HG03060 (cell line): ENCODE data around the gene CAPN15.
"Not testable (repeated sequence)": the region's sequence is repeated elsewhere in the genome, so short reads cannot be mapped to it uniquely, and the experiment has no call there.

Experiments
- ATAC-seq: cut with Tn5 transposase; IDR thresholded peaks from one replicate; pipeline ENCODE4 v1.9.1; 2021; ENCODE audit warnings: low read depth, moderate number of reproducible peaks; ENCODE audit not compliant: unreplicated experiment

CAPN15 gene

DNA sequence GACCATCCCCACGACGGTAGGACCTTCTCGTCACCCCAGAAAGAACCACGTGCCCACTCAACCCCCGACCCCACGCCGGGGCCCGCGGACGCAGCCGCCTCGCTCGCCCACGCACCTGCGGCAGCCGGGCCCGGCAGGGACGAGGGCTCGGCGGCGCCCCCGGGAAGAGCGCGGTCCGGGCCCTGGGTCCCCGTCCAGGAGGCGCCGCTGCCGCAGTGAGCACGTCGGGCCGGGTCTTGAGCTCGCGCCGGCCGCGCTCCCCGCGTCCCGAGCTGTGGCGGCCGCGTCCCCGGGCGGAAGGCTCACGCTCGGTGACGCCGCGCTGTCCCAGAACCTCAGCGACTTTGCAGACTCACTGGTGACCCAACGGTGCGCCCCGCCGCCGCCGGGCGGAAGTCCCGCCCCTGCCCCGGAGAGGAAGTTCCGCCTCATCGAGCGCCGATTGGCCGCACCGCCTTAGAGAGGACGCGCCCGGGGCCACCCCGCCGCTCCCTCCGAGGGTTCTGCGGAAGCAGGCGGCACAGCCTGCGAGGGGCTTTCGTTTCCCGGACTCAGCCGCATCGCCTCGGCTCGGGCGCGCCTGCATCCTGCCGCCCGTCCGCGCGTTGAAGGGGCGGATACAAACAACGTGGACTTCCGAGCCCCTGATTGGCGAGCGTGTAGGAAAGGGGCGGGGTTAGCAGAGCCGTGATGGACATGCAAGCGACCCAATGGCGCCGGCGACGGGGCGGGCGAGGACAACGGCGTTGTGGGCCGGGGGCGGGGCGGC lies 61.6 kb downstream of the CAPN15 start:
- ATAC-seq = peak; percentile 45

DNA sequence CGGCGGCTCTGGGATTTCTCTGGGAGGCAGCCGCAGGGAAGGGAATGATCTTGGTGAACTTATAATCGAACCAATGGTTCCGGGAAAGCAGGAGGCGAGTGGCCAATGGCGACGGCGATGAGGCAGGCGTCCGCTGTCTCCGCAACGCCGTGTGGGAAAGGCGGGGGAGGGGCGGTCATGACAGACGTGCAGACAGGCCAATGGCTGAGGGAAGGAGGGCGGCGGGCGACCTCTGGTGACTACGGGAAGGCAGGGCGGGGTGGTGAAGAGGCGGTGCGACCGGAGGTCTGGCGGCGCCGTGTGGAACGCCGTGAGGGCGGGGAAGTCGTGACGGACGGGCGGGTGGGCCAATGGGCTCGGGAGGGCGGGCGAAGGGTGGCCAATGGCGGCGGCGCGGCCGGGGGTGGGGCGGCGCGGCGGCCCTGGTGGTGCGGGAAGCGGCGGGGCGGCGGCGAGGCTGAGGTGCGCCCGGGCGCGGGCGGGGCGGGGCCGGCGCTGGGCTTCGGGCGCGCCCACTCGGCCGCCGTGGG lies 62.2 kb downstream of the CAPN15 start, which contains the start of gene RAB40C:
Gene RAB40C (plus strand): TSS at position 409 of the 530 bp plus-strand sequence. CDS start 226 bp downstream, outside the sequence.
- peak; percentile 49 for ATAC-seq

DNA sequence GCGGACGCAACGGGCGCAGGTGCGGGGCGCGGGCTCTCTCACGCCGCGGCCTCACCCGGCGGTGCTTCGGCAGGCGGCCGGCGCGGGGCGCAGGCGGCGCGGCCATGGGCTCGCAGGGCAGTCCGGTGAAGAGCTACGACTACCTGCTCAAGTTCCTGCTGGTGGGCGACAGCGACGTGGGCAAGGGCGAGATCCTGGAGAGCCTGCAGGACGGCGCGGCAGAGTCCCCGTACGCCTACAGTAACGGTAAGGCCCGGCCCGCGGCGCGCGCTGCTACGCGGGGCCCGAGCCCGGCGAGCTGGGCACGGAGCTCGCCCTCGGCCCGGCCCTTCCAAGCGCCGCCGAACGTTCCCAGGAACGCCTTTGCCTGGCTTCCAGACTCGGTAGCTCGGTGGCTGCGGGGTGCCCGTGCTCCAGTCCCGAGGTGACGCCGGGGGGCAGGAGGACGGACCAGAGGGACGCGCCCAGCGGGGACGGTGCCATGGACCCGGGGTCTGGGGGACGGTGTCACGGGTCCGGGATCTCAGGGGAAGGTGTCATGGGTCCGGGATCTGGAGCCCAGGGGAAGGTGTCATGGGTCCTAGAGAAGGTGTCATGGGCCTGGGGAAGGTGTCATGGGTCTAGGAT lies 62.8 kb downstream of the CAPN15 start:
- ATAC-seq = peak; percentile 0

- ATAC-seq = no peak
These were observed 63.3 kb downstream of the CAPN15 start for GRCh38 chr16:590815-591200.

GRCh38 chr16:591231-591630 lies 63.7 kb downstream of the CAPN15 start:
- no peak for ATAC-seq

DNA sequence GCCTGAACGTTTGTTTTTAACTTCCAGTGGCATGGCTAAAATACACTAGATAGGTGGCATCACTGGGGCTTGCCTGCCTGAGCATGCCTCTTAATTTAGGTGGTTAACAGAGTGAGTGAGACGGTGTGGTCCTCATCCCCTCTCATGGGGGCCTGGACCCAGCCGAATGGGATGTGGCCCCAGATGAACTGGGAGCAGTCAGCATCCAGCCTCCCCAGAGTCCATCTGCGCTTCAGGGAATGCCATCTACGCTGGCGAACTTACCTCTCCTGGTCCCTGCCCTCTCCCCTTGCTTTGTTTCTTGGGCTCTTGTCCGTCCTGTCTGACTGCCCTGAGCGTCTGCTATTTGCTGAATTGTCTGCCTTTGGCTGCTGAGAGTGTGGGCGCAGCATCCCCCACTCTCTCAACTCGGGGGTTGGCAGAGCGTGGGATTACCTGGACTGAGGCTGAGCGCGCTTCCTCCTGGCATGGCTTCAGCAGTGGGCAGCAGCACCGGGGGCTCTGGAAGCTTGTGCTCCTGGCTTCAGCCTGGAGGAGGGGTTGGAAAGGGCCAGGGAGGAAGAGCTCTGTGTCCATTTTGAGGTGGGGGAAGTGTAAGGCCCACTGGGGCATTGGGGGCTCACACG lies 64.5 kb downstream of the CAPN15 start:
- no peak for ATAC-seq

- no peak for ATAC-seq
These were observed 65.2 kb downstream of the CAPN15 start for GRCh38 chr16:592518-593306.

- no peak for ATAC-seq
These were observed 65.9 kb downstream of the CAPN15 start for GRCh38 chr16:593406-593805.

DNA sequence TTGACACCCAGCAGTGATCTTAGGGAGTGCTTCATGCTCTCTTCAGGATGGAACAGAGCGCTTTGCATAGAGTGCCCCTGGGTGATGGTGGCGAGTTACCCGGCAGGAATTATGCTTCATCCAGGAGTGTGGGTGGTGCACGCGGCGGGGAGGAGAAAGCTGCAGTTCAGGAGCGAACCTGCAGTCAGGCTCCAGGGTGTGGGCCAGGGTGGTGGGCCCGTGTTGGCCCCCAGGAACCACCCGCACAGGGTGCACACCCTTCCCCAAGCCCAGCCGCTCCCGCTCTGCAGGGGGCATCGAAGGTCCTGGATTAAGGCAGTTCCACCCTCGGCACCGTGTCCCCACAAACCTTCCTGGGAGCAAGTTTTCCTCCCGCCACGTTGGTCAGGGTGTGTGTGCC lies 66.3 kb downstream of the CAPN15 start:
- ATAC-seq = no peak

DNA sequence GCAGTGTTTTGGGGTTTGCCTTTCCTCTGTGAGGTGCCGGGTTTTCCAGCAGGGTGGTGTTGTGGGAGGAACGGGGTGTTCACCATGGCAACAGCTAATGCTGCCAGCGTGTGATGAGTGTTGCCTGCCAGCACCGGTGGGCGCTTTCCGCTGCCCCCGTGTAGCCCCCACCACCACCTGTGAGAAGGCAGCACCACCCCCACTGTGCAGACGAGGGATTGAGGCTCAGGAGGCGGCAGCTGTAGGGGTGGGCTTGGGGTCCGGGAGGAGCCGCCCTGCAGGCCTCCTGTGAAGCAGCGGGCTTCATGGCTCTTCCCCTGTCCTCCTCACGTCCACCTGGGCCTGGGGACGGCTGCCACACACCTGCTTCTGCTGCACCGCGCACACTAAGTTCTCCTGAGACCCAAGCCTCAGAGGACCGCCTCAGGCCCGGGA lies 67.6 kb downstream of the CAPN15 start:
- ATAC-seq = no peak

- ATAC-seq = no peak
These were observed 68.6 kb downstream of the CAPN15 start for GRCh38 chr16:595942-596735.

- ATAC-seq = no peak
These were observed 69.2 kb downstream of the CAPN15 start for GRCh38 chr16:596736-597060.

- not testable (repeated sequence) for ATAC-seq
These were observed 70.1 kb downstream of the CAPN15 start for GRCh38 chr16:597655-598054.

DNA sequence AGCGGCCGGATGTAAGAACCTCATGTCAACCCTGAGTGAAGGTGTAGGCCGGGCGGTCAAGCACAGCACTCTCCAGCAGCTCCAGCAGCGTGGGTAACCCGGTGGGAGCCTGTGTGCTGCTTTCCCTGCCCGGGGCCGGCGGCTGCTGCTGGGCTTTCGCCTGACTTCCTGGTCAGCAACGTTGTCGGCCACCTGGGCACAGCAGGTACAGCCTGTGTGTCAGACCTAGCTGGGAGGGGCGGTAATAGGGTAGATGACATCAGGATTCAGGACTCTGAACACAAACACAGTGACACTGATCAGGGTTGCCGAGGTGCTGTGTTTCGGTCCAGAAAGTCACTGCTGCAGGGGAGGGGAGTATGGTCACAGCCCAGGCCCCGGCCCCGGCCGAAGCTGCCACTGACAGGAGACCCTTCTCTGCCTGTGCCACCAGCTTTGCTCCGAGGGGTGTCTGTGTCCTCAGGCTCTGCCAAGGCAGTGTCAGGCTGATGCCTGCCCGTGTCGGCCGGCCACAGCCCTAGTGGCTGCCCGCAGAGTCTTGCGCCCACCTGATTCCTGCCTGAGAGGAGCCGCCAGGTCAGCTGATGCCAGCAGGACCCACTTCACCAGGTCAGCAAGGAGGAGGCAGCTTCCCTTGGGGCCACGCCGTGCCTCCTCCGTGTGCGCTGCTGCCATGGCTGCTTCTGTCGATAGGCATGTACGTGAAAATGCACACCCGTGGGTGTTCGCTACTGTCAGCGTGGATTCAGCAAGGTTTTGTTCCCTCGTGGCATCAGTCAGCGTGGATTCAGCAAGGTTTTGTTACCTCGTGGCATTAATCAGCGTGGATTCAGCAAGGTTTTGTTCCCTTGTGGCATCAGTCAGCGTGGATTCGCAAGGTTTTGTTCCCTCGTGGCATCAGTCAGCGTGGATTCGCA lies 71.6 kb downstream of the CAPN15 start:
- ATAC-seq = no peak

DNA sequence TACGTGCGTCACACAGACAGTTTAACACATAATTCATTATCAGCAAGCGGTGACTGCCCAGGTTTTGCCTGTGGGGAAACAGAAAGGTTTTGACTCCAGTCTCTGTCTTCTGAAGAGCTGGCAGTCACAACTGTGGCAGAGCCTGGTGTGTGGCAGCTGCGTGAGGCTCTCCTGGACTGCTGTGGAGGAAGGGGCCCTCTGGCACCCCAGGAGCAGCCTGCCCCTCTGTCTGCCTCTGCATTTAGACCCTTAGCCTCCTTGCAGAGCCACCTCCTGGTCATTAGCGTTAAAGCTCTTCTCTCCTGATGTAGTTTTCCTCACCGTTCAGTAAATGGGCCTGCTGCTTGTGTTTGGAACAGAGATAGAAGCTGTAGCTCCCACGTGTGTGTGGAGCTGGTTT lies 73.3 kb downstream of the CAPN15 start:
- no peak for ATAC-seq

DNA sequence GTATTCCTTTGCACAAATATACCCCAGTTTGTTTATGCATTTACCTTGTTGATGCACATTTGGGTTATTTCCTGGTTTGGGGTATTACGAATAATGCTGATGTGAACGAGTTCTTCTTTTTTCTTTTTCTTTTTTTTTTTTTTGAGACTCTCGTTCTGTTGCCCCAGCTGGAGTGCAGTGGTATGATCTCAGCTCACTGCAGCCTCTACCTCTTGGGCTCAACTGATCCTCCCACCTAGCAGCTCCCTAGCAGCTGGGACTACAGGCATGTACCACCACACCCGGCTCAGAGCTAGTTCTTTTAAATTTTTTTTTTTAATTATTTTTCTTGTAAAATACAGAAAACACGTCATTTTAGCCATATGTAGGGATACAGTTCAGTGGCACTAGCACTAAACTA lies 76.4 kb downstream of the CAPN15 start:
- no peak for ATAC-seq
